Prostate gland (tissue), 2 donors: ENCODE measurements around the gene OR2T2. TPM values are rescaled to one million over a fixed set of nuclear protein-coding genes. Genes with fewer than 3 reads are reported as not detected.
A peak's percentile ranks its signal among the peaks of the same experiment; 100 is the strongest.
"Not testable (repeated sequence)": the region's sequence is repeated elsewhere in the genome, so short reads cannot be mapped to it uniquely, and the experiment has no call there.

Source experiments
- DNase-seq: peaks from one replicate; pipeline ENCODE4 v3.0.0-alpha.2; 2019; ENCODE audit warnings: low spot score
- H3K27ac ChIP-seq, 2 donors: fragments of 200-600 bp; sonication (generic); 2 replicates each; pipeline ENCODE4 v1.5.1; 2017 to 2019
- H3K27me3 ChIP-seq: fragments of 200-600 bp; sonication (generic); replicated peaks from 2 replicates; pipeline ENCODE4 v1.5.1; 2019; ENCODE audit not compliant: insufficient read depth
- H3K36me3 ChIP-seq, 2 donors: fragments of 200-600 bp; sonication (generic); 1 replicate in 1 of 2; 2 replicates in 1 of 2; pipeline versions ENCODE4 v1.5.1 to v1.8.1; 2017 to 2019
- H3K4me1 ChIP-seq: fragments of 200-600 bp; sonication (generic); replicated peaks from 2 replicates; pipeline ENCODE4 v1.5.1; 2019
- H3K4me3 ChIP-seq, 2 donors: fragments of 200-600 bp; sonication (generic); 2 replicates each; pipeline ENCODE4 v1.5.1; 2017 to 2019
- H3K9me3 ChIP-seq: fragments of 200-600 bp; sonication (generic); 2 replicates; pipeline ENCODE4 v1.5.1; 2017
- POLR2AphosphoS5 ChIP-seq: sonication (generic); formaldehyde crosslinking; IDR thresholded peaks from one replicate; pipeline ENCODE4 v1.6.1; 2017; ENCODE audit warnings: antibody characterized with exemption
- WGBS: methylation state at CpG from one replicate; pipeline ENCODE4 v1.1.5; 2018; 5-methylcytosine and 5-hydroxymethylcytosine counted together
- intact Hi-C: fragments of 100-400 bp; cut with DNase I; formaldehyde crosslinking; loops from one replicate; pipeline ENCODE4 v1.14.2; 2022
- total RNA-seq, 2 donors: library from RNA; depleted of rRNA; stranded (reverse); fragments of >200 nt; gene quantifications; one replicate each; pipeline ENCODE4 v1.1.0, GENCODE V29; 2016

The OR2T2 gene
- total RNA-seq, 2 donors from 2014 or later: not detected

- H3K9me3 ChIP-seq, H3K27ac ChIP-seq, H3K4me3 ChIP-seq, H3K27me3 ChIP-seq, H3K36me3 ChIP-seq, intact Hi-C loops, H3K4me1 ChIP-seq, DNase-seq: not testable (repeated sequence)
- WGBS: 69% methylated on average over 1 of the region's 2 CpGs
Measured at GRCh38 chr1:248442500-248443277, 2.7 kb upstream of the OR2T2 start.

DNA sequence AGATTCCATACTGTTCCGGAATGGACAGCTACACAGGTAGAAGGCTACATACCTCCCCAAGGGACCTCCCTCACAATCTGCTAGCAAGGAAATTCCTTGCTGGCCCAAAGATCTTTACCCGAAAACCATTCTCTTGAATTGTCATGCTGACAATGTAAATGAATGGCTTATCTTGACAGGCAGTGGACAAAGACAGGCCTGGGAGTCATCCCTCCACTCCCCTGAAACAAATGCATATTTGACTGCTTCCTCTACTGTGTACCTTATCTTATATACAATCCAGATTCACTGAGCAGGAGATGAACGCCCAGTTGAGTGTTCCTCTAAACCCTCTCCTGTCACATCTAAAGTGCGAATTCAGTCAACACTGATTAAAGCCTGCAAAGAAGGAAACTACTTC, 834 bp upstream of the OR2T2 start:
- WGBS: 89% methylated on average over 4 of the region's 4 CpGs

GRCh38 chr1:248448409-248449074, 3.1 kb downstream of the OR2T2 start:
- H3K4me1 ChIP-seq, H3K4me3 ChIP-seq, H3K27me3 ChIP-seq, DNase-seq, intact Hi-C loops, H3K9me3 ChIP-seq, H3K36me3 ChIP-seq, H3K27ac ChIP-seq: not testable (repeated sequence)
- no CpG with 5 or more reads among the region's 4 CpGs for WGBS

More for the DNA sequence above, 834 bp upstream of the OR2T2 start:
- H3K27ac ChIP-seq, H3K9me3 ChIP-seq, H3K27me3 ChIP-seq, intact Hi-C loops, H3K36me3 ChIP-seq, H3K4me3 ChIP-seq, DNase-seq, H3K4me1 ChIP-seq: not testable (repeated sequence)

GRCh38 chr1:248449821-248450465, 4.5 kb downstream of the OR2T2 start:
- H3K9me3 ChIP-seq, DNase-seq, H3K27ac ChIP-seq, intact Hi-C loops, H3K4me1 ChIP-seq, H3K27me3 ChIP-seq, H3K4me3 ChIP-seq, H3K36me3 ChIP-seq: not testable (repeated sequence)
- 84% methylated on average over 5 of the region's 6 CpGs for WGBS

DNA sequence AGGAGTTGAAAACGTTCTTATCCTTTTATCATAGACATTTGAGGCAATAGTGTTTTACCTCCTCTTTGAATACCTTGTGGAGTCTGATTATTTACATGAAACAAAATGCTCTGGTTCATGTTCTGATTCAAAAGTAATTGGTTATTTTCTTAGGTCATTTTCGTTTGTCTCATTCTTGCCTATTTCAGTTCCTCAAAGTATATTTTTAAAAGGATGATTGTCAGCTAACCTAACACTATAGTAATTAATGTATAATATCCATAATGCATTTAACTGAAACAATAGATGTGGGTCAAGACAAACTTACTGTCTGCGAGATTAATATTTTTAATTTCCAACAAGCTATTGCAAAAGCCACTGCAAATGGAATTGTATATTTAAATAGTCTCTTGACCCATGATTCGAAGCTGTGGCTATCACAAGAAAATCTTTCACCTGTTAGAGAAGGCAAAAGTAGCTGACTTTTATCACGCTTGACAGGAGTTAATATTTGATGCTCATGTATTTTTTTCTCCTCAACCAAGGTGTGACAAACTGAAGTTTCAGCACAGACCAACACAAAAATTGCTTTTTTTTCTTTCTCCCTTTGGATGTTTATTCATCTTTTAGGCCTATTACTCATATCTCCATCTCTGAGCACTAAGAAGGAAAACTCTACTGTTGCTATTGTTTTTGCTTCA, 5.2 kb downstream of the OR2T2 start:
- H3K36me3 ChIP-seq, H3K4me1 ChIP-seq, H3K4me3 ChIP-seq, intact Hi-C loops, H3K27ac ChIP-seq, H3K9me3 ChIP-seq, H3K27me3 ChIP-seq, DNase-seq: not testable (repeated sequence)
- whole genome bisulfite sequencing: 54% methylated on average over 2 of the region's 5 CpGs

DNA sequence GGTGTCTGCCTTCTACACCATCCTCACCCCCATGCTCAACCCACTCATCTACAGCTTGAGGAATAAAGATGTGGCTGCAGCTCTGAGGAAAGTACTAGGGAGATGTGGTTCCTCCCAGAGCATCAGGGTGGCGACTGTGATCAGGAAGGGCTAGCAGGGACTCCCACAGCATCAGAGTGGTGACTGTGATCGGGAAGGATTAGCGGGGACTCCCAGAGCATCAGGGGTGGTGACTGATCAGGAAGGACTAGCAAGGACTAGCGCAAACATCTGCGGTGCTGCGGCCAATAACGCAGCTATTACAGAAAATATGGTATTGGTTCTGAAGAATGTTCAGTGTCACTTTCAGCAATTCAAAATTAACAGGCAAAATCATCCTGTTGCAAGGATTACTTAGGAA, 8.2 kb downstream of the OR2T2 start:
- H3K27ac ChIP-seq, H3K4me3 ChIP-seq, H3K36me3 ChIP-seq, H3K4me1 ChIP-seq, DNase-seq, H3K27me3 ChIP-seq, H3K9me3 ChIP-seq, intact Hi-C loops: not testable (repeated sequence)
- WGBS: 82% methylated on average over 7 of the region's 7 CpGs

- H3K4me1 ChIP-seq, DNase-seq, H3K4me3 ChIP-seq, H3K27me3 ChIP-seq, H3K9me3 ChIP-seq, intact Hi-C loops, H3K36me3 ChIP-seq, H3K27ac ChIP-seq: not testable (repeated sequence)
- peak; percentile 8 for TF ChIP-seq POLR2AphosphoS5
- WGBS: 58% methylated on average over 2 of the region's 4 CpGs
Measured at GRCh38 chr1:248455045-248455444, 9.6 kb downstream of the OR2T2 start.

- WGBS: no CpG with 5 or more reads among the region's 2 CpGs
- H3K4me1 ChIP-seq, DNase-seq: not testable (repeated sequence)
Measured at GRCh38 chr1:248456635-248457034, 11.2 kb downstream of the OR2T2 start.

GRCh38 chr1:248459117-248459516, 13.7 kb downstream of the OR2T2 start:
- H3K36me3 ChIP-seq, H3K27ac ChIP-seq, DNase-seq, H3K4me3 ChIP-seq, H3K4me1 ChIP-seq, intact Hi-C loops, H3K27me3 ChIP-seq, H3K9me3 ChIP-seq: not testable (repeated sequence)
- 66% methylated on average over 7 of the region's 7 CpGs for WGBS

More at GRCh38 chr1:248456635-248457034, 11.2 kb downstream of the OR2T2 start:
- intact Hi-C loops, H3K9me3 ChIP-seq, H3K27me3 ChIP-seq, H3K36me3 ChIP-seq, H3K4me3 ChIP-seq: not testable (repeated sequence)
- H3K27ac ChIP-seq: peak overlapping the region in 1 of 2 donors; percentile 51
